Activated CD4-positive, alpha-beta T cell treated with anti-CD3 and anti-CD28 coated beads for 24 hours (primary cell): ENCODE data around the gene GPBP1L1.
A peak's percentile ranks its signal among the peaks of the same experiment; 100 is the strongest.

Experiments
- DNase-seq, 2 donors: peaks; one replicate each; pipeline ENCODE4 v3.0.0-alpha.2; 2020; ENCODE audit warnings: low read depth in 2 of 2

The GPBP1L1 gene

GRCh38 chr1:45586769-45587168 is 99.6 kb downstream of the GPBP1L1 start:
- no peak for DNase-seq

- no peak for DNase-seq
These were observed 100.7 kb downstream of the GPBP1L1 start for GRCh38 chr1:45585496-45586075.

- DNase-seq = no peak
These were observed 101.3 kb downstream of the GPBP1L1 start for GRCh38 chr1:45585110-45585426.

- DNase-seq = peak; percentile 77 to 87
These were observed 101.8 kb downstream of the GPBP1L1 start for GRCh38 chr1:45584351-45585109.

GRCh38 chr1:45583666-45584350 is 102.5 kb downstream of the GPBP1L1 start, which contains the start of gene NASP:
TSS of gene NASP (plus strand) at chr1:45584041. CDS start at chr1:45584147, 106 bp downstream.
- DNase-seq = peak; percentile 89 to 92

- DNase-seq = peak; percentile 86 to 91
These were observed 103.1 kb downstream of the GPBP1L1 start for GRCh38 chr1:45583264-45583665.
